ENCODE measurements around the gene SMURF2.
"Not testable (repeated sequence)": the region's sequence is repeated elsewhere in the genome, so short reads cannot be mapped to it uniquely, and the experiment has no call there.

Gene SMURF2

GRCh38 chr17:64664299-64664981 lies 2.3 kb upstream of the SMURF2 start:
- not testable (repeated sequence) for DNase-seq

- not testable (repeated sequence) for DNase-seq
These were observed 1.7 kb upstream of the SMURF2 start for GRCh38 chr17:64663836-64664235.

- DNase-seq = no peak
These were observed 764 bp upstream of the SMURF2 start for GRCh38 chr17:64662774-64663367.

- DNase-seq = no peak
These were observed 456 bp downstream of the SMURF2 start for GRCh38 chr17:64661726-64661975.

GRCh38 chr17:64660978-64661725 lies 955 bp downstream of the SMURF2 start:
- DNase-seq = peak; percentile 11 to 31

- DNase-seq = peak in 1 of 2 donors; percentile 21
These were observed 1.7 kb downstream of the SMURF2 start for GRCh38 chr17:64660195-64660977.

GRCh38 chr17:64658931-64659330 lies 3.2 kb downstream of the SMURF2 start:
- DNase-seq = peak in 1 of 2 donors; percentile 24

GRCh38 chr17:64657610-64658125 lies 4.4 kb downstream of the SMURF2 start:
- no peak for DNase-seq

- no peak for DNase-seq
These were observed 6.4 kb downstream of the SMURF2 start for GRCh38 chr17:64655704-64656103.

GRCh38 chr17:64653985-64654355 lies 8.1 kb downstream of the SMURF2 start:
- DNase-seq = no peak

GRCh38 chr17:64653325-64653984 lies 8.7 kb downstream of the SMURF2 start:
- no peak for DNase-seq

GRCh38 chr17:64651889-64652288 lies 10.2 kb downstream of the SMURF2 start:
- DNase-seq = no peak

- DNase-seq = no peak
These were observed 13.9 kb downstream of the SMURF2 start for GRCh38 chr17:64648234-64648633.

- DNase-seq = no peak
These were observed 14.3 kb downstream of the SMURF2 start for GRCh38 chr17:64647817-64648216.

- no peak for DNase-seq
These were observed 22.6 kb downstream of the SMURF2 start for GRCh38 chr17:64639516-64639915.

GRCh38 chr17:64638552-64639203 lies 23.4 kb downstream of the SMURF2 start:
- no peak for DNase-seq

- DNase-seq = no peak
These were observed 26.3 kb downstream of the SMURF2 start for GRCh38 chr17:64635647-64636305.

- no peak for DNase-seq
These were observed 27.9 kb downstream of the SMURF2 start for GRCh38 chr17:64634218-64634617.

GRCh38 chr17:64632606-64633005 lies 29.5 kb downstream of the SMURF2 start:
- DNase-seq = no peak

GRCh38 chr17:64632194-64632593 lies 29.9 kb downstream of the SMURF2 start:
- DNase-seq = no peak

Data from CD4-positive, alpha-beta T cell treated with Interleukin-4 for 1 hour (primary cell).